Astrocyte (in vitro differentiated cells and primary cell): ENCODE results near the gene GRAMD1B. TPM values are rescaled to one million over a fixed set of nuclear protein-coding genes. Genes with fewer than 3 reads are reported as not detected.

Source experiments
- DNase-seq: peaks from one replicate; pipeline ENCODE4 v3.0.0-alpha.2; 2010; ENCODE audit warnings: low read depth
- FAIRE-seq: peaks from 2 replicates; lab custom pipeline; 2011; peaks lifted over from hg19 to GRCh38; lab: Jason Lieb, UNC
- H2AFZ ChIP-seq: 2 replicates; pipeline ENCODE4 v1.6.0; 2012; ENCODE audit warnings: low read depth, low read length, inconsistent platforms
- H3K27ac ChIP-seq: 2 replicates; pipeline ENCODE4 v1.5.1; 2011; ENCODE audit warnings: low read depth, low read length, inconsistent platforms
- H3K27me3 ChIP-seq: 2 replicates; pipeline ENCODE4 v1.6.0; 2011; ENCODE audit warnings: low read length, inconsistent platforms; ENCODE audit not compliant: insufficient read depth
- H3K36me3 ChIP-seq: 2 replicates; pipeline ENCODE4 v1.5.1; 2011; ENCODE audit warnings: low read length, inconsistent platforms; ENCODE audit not compliant: insufficient read depth
- H3K4me1 ChIP-seq: 2 replicates; pipeline ENCODE4 v1.5.1; 2011; ENCODE audit warnings: low read length, inconsistent platforms; ENCODE audit not compliant: insufficient read depth
- H3K4me2 ChIP-seq: 2 replicates; pipeline ENCODE4 v1.6.0; 2012; ENCODE audit warnings: low read length, inconsistent platforms
- H3K4me3 ChIP-seq: 2 replicates; pipeline ENCODE4 v1.5.1; 2011; ENCODE audit warnings: low read depth, mild to moderate bottlenecking, low read length, inconsistent platforms; ENCODE audit not compliant: insufficient read depth
- H3K79me2 ChIP-seq: 2 replicates; pipeline ENCODE4 v1.6.0; 2012; ENCODE audit warnings: mild to moderate bottlenecking, low read length, inconsistent platforms; ENCODE audit not compliant: insufficient read depth
- H3K9ac ChIP-seq: 2 replicates; pipeline ENCODE4 v1.6.0; 2012; ENCODE audit warnings: mild to moderate bottlenecking, low read length, inconsistent platforms
- H3K9me3 ChIP-seq: 2 replicates; pipeline ENCODE4 v1.5.1; 2012; ENCODE audit warnings: low read depth, mild to moderate bottlenecking, low read length, inconsistent platforms; ENCODE audit not compliant: insufficient read depth
- H4K20me1 ChIP-seq: 2 replicates; pipeline ENCODE4 v1.6.0; 2012; ENCODE audit warnings: low read length, inconsistent platforms; ENCODE audit not compliant: insufficient read depth
- H3K27ac Mint-ChIP-seq: one replicate; pipeline ENCODE4 v1.8.0; 2021; ENCODE audit warnings: mild to moderate bottlenecking, mixed read lengths; ENCODE audit not compliant: unreplicated experiment
- H3K27me3 Mint-ChIP-seq: one replicate; pipeline ENCODE4 v1.8.0; 2021; ENCODE audit warnings: low read depth, mixed read lengths; ENCODE audit not compliant: unreplicated experiment
- H3K36me3 Mint-ChIP-seq: one replicate; pipeline ENCODE4 v1.8.0; 2021; ENCODE audit warnings: low read depth, mixed read lengths; ENCODE audit not compliant: unreplicated experiment
- H3K4me1 Mint-ChIP-seq: one replicate; pipeline ENCODE4 v1.8.0; 2021; ENCODE audit warnings: low read depth, mixed read lengths; ENCODE audit not compliant: unreplicated experiment
- H3K4me3 Mint-ChIP-seq: one replicate; pipeline ENCODE4 v1.8.0; 2021; ENCODE audit warnings: mild to moderate bottlenecking, moderate library complexity, mixed read lengths; ENCODE audit not compliant: unreplicated experiment
- H3K9me3 Mint-ChIP-seq: one replicate; pipeline ENCODE4 v1.8.0; 2021; ENCODE audit warnings: mild to moderate bottlenecking, mixed read lengths; ENCODE audit not compliant: unreplicated experiment
- EZH2 ChIP-seq: IDR thresholded peaks from 2 replicates; pipeline ENCODE4 v1.6.1; 2012; ENCODE audit warnings: mild to moderate bottlenecking, low read length, inconsistent platforms; ENCODE audit not compliant: insufficient read depth
- total RNA-seq: library from RNA; stranded (reverse); gene quantifications from 2 replicates; pipeline ENCODE4 v1.2.1, GENCODE V29; 2021
- TF ChIP-seq, protein P1 (sequence below): IDR thresholded peaks from 2 replicates; pipeline ENCODE4 v1.5.1; 2011; ENCODE audit warnings: low read depth, mild to moderate bottlenecking, inconsistent platforms, low read length, moderate library complexity; ENCODE audit not compliant: insufficient read depth

GRAMD1B gene
- total RNA-seq, 1 donor from 2014 or later: 6.5 TPM

DNA sequence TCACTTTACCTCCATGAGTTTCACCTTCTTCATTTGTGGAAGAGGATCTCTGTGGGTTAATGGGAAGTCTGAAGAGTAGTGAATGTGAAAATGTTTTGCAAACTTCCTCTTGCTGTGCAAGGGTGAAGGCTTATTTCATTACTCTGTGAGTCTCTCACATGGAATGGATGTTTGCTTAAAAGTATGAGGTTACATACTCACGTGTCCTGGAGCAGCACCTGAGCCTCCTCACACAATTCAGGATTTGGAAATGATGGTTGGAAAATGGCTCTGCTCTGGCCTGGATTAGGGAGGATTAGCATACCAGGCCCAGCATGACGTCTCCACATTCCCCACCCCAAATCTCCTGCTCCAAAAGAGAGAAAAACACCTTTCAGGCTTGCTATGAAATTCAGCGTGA lies 4.8 kb downstream of the GRAMD1B start:
- Histone ChIP-seq H3K4me1 (peaks cover 11% of the 10 kb centered on the region), H3K27ac (no peak overlapping the region), H3K9me3 (no peaks in the 10 kb centered on the region), H4K20me1 (peaks cover 12% of the 10 kb centered on the region), H3K36me3 (no peaks in the 10 kb centered on the region), H3K79me2 (peaks cover 11% of the 10 kb centered on the region), H3K4me3 (no peak overlapping the region), H3K4me2 (no peak overlapping the region), H3K27me3 (no peaks in the 10 kb centered on the region), H2AFZ (no peak overlapping the region), H3K9ac (no peak overlapping the region)
- Mint-ChIP-seq H3K4me3 (no peak overlapping the region), H3K4me1 (peaks cover 12% of the 10 kb centered on the region), H3K9me3 (no peaks in the 10 kb centered on the region), H3K27me3 (peaks cover 9% of the 10 kb centered on the region), H3K36me3 (peaks cover 4% of the 10 kb centered on the region), H3K27ac (no peak overlapping the region)
- FAIRE-seq (no peak), DNase-seq (no peak)
- no peak for TF ChIP-seq EZH2
- TF ChIP-seq, protein P1, sequence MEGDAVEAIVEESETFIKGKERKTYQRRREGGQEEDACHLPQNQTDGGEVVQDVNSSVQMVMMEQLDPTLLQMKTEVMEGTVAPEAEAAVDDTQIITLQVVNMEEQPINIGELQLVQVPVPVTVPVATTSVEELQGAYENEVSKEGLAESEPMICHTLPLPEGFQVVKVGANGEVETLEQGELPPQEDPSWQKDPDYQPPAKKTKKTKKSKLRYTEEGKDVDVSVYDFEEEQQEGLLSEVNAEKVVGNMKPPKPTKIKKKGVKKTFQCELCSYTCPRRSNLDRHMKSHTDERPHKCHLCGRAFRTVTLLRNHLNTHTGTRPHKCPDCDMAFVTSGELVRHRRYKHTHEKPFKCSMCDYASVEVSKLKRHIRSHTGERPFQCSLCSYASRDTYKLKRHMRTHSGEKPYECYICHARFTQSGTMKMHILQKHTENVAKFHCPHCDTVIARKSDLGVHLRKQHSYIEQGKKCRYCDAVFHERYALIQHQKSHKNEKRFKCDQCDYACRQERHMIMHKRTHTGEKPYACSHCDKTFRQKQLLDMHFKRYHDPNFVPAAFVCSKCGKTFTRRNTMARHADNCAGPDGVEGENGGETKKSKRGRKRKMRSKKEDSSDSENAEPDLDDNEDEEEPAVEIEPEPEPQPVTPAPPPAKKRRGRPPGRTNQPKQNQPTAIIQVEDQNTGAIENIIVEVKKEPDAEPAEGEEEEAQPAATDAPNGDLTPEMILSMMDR: no peak

GRCh38 chr11:123437236-123437979 lies 7.3 kb downstream of the GRAMD1B start:
- FAIRE-seq: no peak
- peaks cover 9% of the 10 kb centered on the region for H4K20me1 ChIP-seq
- peaks cover 5% of the 10 kb centered on the region for H3K27me3 Mint-ChIP-seq
- H3K9me3 Mint-ChIP-seq: no peaks in the 10 kb centered on the region
- no peak overlapping the region for H3K4me3 ChIP-seq
- no peaks in the 10 kb centered on the region for H3K36me3 ChIP-seq
- no peaks in the 10 kb centered on the region for H3K9me3 ChIP-seq
- H3K27ac Mint-ChIP-seq: no peak overlapping the region
- H2AFZ ChIP-seq: no peak overlapping the region
- no peaks in the 10 kb centered on the region for H3K27me3 ChIP-seq
- no peak overlapping the region for H3K4me3 Mint-ChIP-seq
- TF ChIP-seq EZH2: no peak
- TF ChIP-seq, protein P1: no peak
- H3K27ac ChIP-seq: no peak overlapping the region
- peaks cover 3% of the 10 kb centered on the region for H3K79me2 ChIP-seq
- H3K4me1 Mint-ChIP-seq: peaks cover 12% of the 10 kb centered on the region
- no peak overlapping the region for H3K4me2 ChIP-seq
- H3K4me1 ChIP-seq: peaks cover 2% of the 10 kb centered on the region
- peaks cover 4% of the 10 kb centered on the region for H3K36me3 Mint-ChIP-seq
- no peak overlapping the region for H3K9ac ChIP-seq
- no peak for DNase-seq

- Histone ChIP-seq H3K79me2 (no peaks in the 10 kb centered on the region), H4K20me1 (peaks cover 9% of the 10 kb centered on the region), H3K9ac (no peak overlapping the region), H3K27ac (no peak overlapping the region), H3K36me3 (no peaks in the 10 kb centered on the region), H3K4me2 (no peak overlapping the region), H3K9me3 (no peaks in the 10 kb centered on the region), H3K4me3 (no peak overlapping the region), H2AFZ (no peak overlapping the region), H3K27me3 (no peaks in the 10 kb centered on the region), H3K4me1 (peaks cover 2% of the 10 kb centered on the region)
- Mint-ChIP-seq H3K9me3 (no peaks in the 10 kb centered on the region), H3K4me3 (no peak overlapping the region), H3K27ac (no peak overlapping the region), H3K27me3 (peaks cover 3% of the 10 kb centered on the region), H3K4me1 (peaks cover 12% of the 10 kb centered on the region), H3K36me3 (peaks cover 4% of the 10 kb centered on the region)
- DNase-seq (peak; percentile 27), FAIRE-seq (no peak)
- TF ChIP-seq, protein P1: no peak
- no peak for TF ChIP-seq EZH2
Measured at GRCh38 chr11:123438131-123438627, 8.1 kb downstream of the GRAMD1B start.
